AG04449 (cell line): Measurements from ENCODE around the gene OGDH.
"Not testable (repeated sequence)": the region's sequence is repeated elsewhere in the genome, so short reads cannot be mapped to it uniquely, and the experiment has no call there.

Source experiments
- CTCF ChIA-PET: fragments of 350-600 bp; formaldehyde crosslinking; extraction: SDS; loops from one replicate; lab custom pipeline; 2021; ENCODE audit warnings: antibody characterized with exemption; lab: Yijun Ruan, JAX
- POLR2A ChIA-PET: fragments of 400-600, 350-600 bp; formaldehyde crosslinking; extraction: SDS; loops from one replicate; lab custom pipeline; 2020; ENCODE audit warnings: antibody characterized with exemption, inconsistent platforms; lab: Yijun Ruan, JAX
- DNase-seq: peaks from one replicate; pipeline ENCODE4 v3.0.0-alpha.2; 2010; ENCODE audit warnings: low read depth, low spot score
- H3K4me3 ChIP-seq: 2 replicates; pipeline ENCODE4 v1.5.1; 2011; ENCODE audit warnings: low read depth, mild to moderate bottlenecking, control low read depth, low read length
- CTCF ChIP-seq: IDR thresholded peaks from one replicate; pipeline ENCODE4 v1.5.1; 2011; ENCODE audit warnings: mild to moderate bottlenecking, moderate library complexity, low read length, control low read depth, inconsistent platforms; ENCODE audit not compliant: insufficient read depth; ENCODE audit errors: missing control alignments

Gene OGDH

GRCh38 chr7:44727158-44727936, 120.9 kb downstream of the OGDH start:
- POLR2A ChIA-PET: no interaction called here
- CTCF ChIA-PET: interaction anchor here (1.0 kb wide), 1 partner anchor 10 kb away, joined by 4 read pairs; no protein-coding TSS in a partner anchor
- no peak for TF ChIP-seq CTCF
- H3K4me3 ChIP-seq: no peak overlapping the region
- peak; percentile 57 for DNase-seq

- no peak for DNase-seq
- no peak for TF ChIP-seq CTCF
- POLR2A ChIA-PET: no interaction called here
- CTCF ChIA-PET: interaction anchor here (1.0 kb wide), 1 partner anchor 11 kb away, joined by 4 read pairs; no protein-coding TSS in a partner anchor
- H3K4me3 ChIP-seq: no peak overlapping the region
These were observed 121.5 kb downstream of the OGDH start for GRCh38 chr7:44727937-44728262.

GRCh38 chr7:44729949-44730590, 123.6 kb downstream of the OGDH start:
- ChIA-PET CTCF (no interaction called here), POLR2A (no interaction called here)
- no peak for TF ChIP-seq CTCF

GRCh38 chr7:44732971-44733370, 126.5 kb downstream of the OGDH start:
- POLR2A ChIA-PET: interaction anchor here (0.7 kb wide), 1 partner anchor 134 kb away, joined by 3 read pairs; no protein-coding TSS in a partner anchor
- H3K4me3 ChIP-seq, CTCF ChIA-PET, DNase-seq: not testable (repeated sequence)

More at GRCh38 chr7:44729949-44730590, 123.6 kb downstream of the OGDH start:
- no peak for DNase-seq
- no peak overlapping the region for H3K4me3 ChIP-seq

GRCh38 chr7:44733708-44734481, 127.5 kb downstream of the OGDH start:
- ChIA-PET CTCF (no interaction called here), POLR2A (interaction anchor here (0.7 kb wide), 1 partner anchor 133 kb away, joined by 3 read pairs; no protein-coding TSS in a partner anchor)
- no peak for DNase-seq
- no peak overlapping the region for H3K4me3 ChIP-seq
- no peak for TF ChIP-seq CTCF

GRCh38 chr7:44735403-44736165, 129.2 kb downstream of the OGDH start:
- H3K4me3 ChIP-seq: no peak overlapping the region
- no peak for TF ChIP-seq CTCF
- ChIA-PET POLR2A (interaction anchor here (1.0 to 1.3 kb wide), 2 partner anchors 14 to 129 kb away, joined by 3 read pairs; partner anchors contain the start of gene OGDH), CTCF (interaction anchor here (1.1 kb wide), 1 partner anchor 14 kb away, joined by 4 read pairs; no protein-coding TSS in a partner anchor)
- peak; percentile 96 for DNase-seq
